Testis (tissue), 2 donors: ENCODE measurements around the gene SCN9A.

Experiments
- CTCF ChIP-seq, 3 experiments: fragments of 450-650 bp in 2 of 3; fragments of 200-600 bp in 1 of 3; sonication (generic) in 1 of 3; IDR thresholded peaks; one replicate each; pipeline ENCODE4 v1.5.1; 2016 to 2019; ENCODE audit warnings: antibody characterized with exemption in 3 of 3, mild to moderate bottlenecking in 2 of 3, moderate library complexity in 1 of 3
- POLR2A ChIP-seq: fragments of 450-650 bp; IDR thresholded peaks from one replicate; pipeline ENCODE4 v1.6.1; 2017; ENCODE audit warnings: antibody characterized with exemption, mild to moderate bottlenecking, moderate library complexity

- no peak for TF ChIP-seq CTCF (IDR thresholded peaks at IDR 0.05)
- TF ChIP-seq POLR2A: no peak
Measured at GRCh38 chr2:166375736-166376487, at the start of gene SCN9A.
